GM12878 (cell line): ENCODE measurements around the gene RPA3. TPM values are rescaled to one million over a fixed set of nuclear protein-coding genes. Genes with fewer than 3 reads are reported as not detected.

ENCODE experiments used
- ATAC-seq: fragments of 200-7000 bp; cut with Tn5 transposase; 3 replicates; pipeline ENCODE4 v1.9.1; 2020; ENCODE audit warnings: mild to moderate bottlenecking, moderate library complexity
- BruUV-seq: library from RNA; stranded (reverse); fragments of 400-500 nt; replicated peaks from 2 replicates; lab custom pipeline; 2021; lab: Mats Ljungman, UMichigan
- CTCF ChIA-PET: fragments of 300-600 bp; sonication (Branson Sonifier 250); formaldehyde crosslinking; extraction: SDS; loops from one replicate; lab custom pipeline; 2021; ENCODE audit warnings: inconsistent platforms; lab: Yijun Ruan, JAX
- POLR2A ChIA-PET: fragments of 350-600 bp; formaldehyde crosslinking; extraction: SDS; loops from one replicate; lab custom pipeline; 2021; ENCODE audit warnings: inconsistent platforms; lab: Charles Lee
- RAD21 ChIA-PET: fragments of 300-600 bp; sonication (Branson Sonifier 250); formaldehyde crosslinking; loops from one replicate; lab custom pipeline; 2023; ENCODE audit warnings: antibody characterized with exemption; ENCODE audit not compliant: unreplicated experiment; lab: Charles Lee
- SMC1A ChIA-PET: fragments of 300-600 bp; sonication (Branson Sonifier 250); formaldehyde crosslinking; loops from one replicate; lab custom pipeline; 2023; ENCODE audit not compliant: unreplicated experiment, uncharacterized antibody; lab: Charles Lee
- DNase-seq: peaks from one replicate; pipeline ENCODE4 v3.0.0-alpha.2; 2011; ENCODE audit warnings: low read depth, low spot score
- FAIRE-seq: peaks from 3 replicates; lab custom pipeline; 2011; peaks lifted over from hg19 to GRCh38; lab: Jason Lieb, UNC
- H2AFZ ChIP-seq: 2 replicates; pipeline ENCODE4 v1.6.0; 2011; ENCODE audit warnings: low read depth, low read length, control low read depth; ENCODE audit not compliant: control insufficient read depth
- H3K27ac ChIP-seq: 2 replicates; pipeline ENCODE4 v1.5.1; 2011; ENCODE audit warnings: control low read depth; ENCODE audit not compliant: control insufficient read depth, insufficient read depth
- H3K27me3 ChIP-seq, 2 experiments: replicated peaks in 1 of 2; 2 replicates each; pipeline versions ENCODE4 v1.6.0 to v1.6.1; 2011; ENCODE audit warnings: low read length in 1 of 2; ENCODE audit not compliant: control insufficient read depth in 2 of 2, insufficient read depth in 2 of 2
- H3K36me3 ChIP-seq, 2 experiments: 2 replicates each; pipeline ENCODE4 v1.5.1; 2011; ENCODE audit warnings: low read length in 1 of 2; ENCODE audit not compliant: control insufficient read depth in 2 of 2, insufficient read depth in 2 of 2
- H3K4me1 ChIP-seq: 2 replicates; pipeline ENCODE4 v1.6.1; 2011; ENCODE audit warnings: mild to moderate bottlenecking, low read length, moderate library complexity, mixed read lengths; ENCODE audit not compliant: control insufficient read depth, insufficient read depth
- H3K4me2 ChIP-seq: 2 replicates; pipeline ENCODE4 v1.6.0; 2011; ENCODE audit warnings: control low read depth; ENCODE audit not compliant: control insufficient read depth, insufficient read depth
- H3K4me3 ChIP-seq: fragments of 200-600 bp; sonication (generic); 2 replicates; pipeline ENCODE4 v1.5.1; 2016
- H3K79me2 ChIP-seq: 2 replicates; pipeline ENCODE4 v1.6.0; 2011; ENCODE audit warnings: low read length; ENCODE audit not compliant: control insufficient read depth, insufficient read depth
- H3K9ac ChIP-seq: 2 replicates; pipeline ENCODE4 v1.8.0; 2011; ENCODE audit warnings: low read length, control low read depth, mixed read lengths; ENCODE audit not compliant: control insufficient read depth, insufficient read depth
- H3K9me3 ChIP-seq: replicated peaks from 3 replicates; pipeline ENCODE4 v1.5.1; 2011; ENCODE audit warnings: mild to moderate bottlenecking, low read length; ENCODE audit not compliant: control insufficient read depth, insufficient read depth
- H4K20me1 ChIP-seq: 2 replicates; pipeline ENCODE4 v1.6.0; 2011; ENCODE audit not compliant: control insufficient read depth, insufficient read depth
- ASH2L ChIP-seq: fragments of 300-600, 200-600 bp; sonication (generic); IDR thresholded peaks from 2 replicates; pipeline ENCODE4 v1.6.1; 2017; ENCODE audit warnings: low read depth, mild to moderate bottlenecking, borderline replicate concordance
- CHD2 ChIP-seq: IDR thresholded peaks from 2 replicates; pipeline ENCODE4 v1.6.1; 2011; ENCODE audit warnings: low read depth, low read length, improper control_type of control experiment, borderline replicate concordance
- E4F1 ChIP-seq: fragments of 450-650 bp; IDR thresholded peaks from 2 replicates; pipeline ENCODE4 v1.6.1; 2018; ENCODE audit warnings: borderline replicate concordance, mild to moderate bottlenecking; ENCODE audit not compliant: partially characterized antibody
- GABPA ChIP-seq: IDR thresholded peaks from 2 replicates; pipeline ENCODE4 v1.6.1; 2014; ENCODE audit warnings: antibody characterized with exemption, low read depth, mild to moderate bottlenecking, inconsistent platforms
- JUNB ChIP-seq: IDR thresholded peaks from 2 replicates; pipeline ENCODE4 v1.6.1; 2016; ENCODE audit warnings: antibody characterized with exemption, mild to moderate bottlenecking
- NFYA ChIP-seq: IDR thresholded peaks from 2 replicates; pipeline ENCODE4 v1.6.1; 2011; ENCODE audit warnings: low read depth, mild to moderate bottlenecking, low read length, improper control_type of control experiment, borderline replicate concordance
- NR2F1 ChIP-seq: fragments of 450-650 bp; conservative IDR thresholded peaks from 2 replicates; pipeline ENCODE4 v1.6.1; 2017; ENCODE audit warnings: mild to moderate bottlenecking
- USF2 ChIP-seq: IDR thresholded peaks from 2 replicates; pipeline ENCODE4 v1.6.1; 2011; ENCODE audit warnings: low read depth, low read length, improper control_type of control experiment, borderline replicate concordance
- ZZZ3 ChIP-seq: IDR thresholded peaks from 2 replicates; pipeline ENCODE4 v1.6.1; 2011; ENCODE audit warnings: low read depth; ENCODE audit not compliant: control insufficient read depth, insufficient read length
- WGBS: methylation state at CpG from one replicate; pipeline ENCODE4 v1.1.6; 2016; ENCODE audit warnings: low lambda C conversion rate; ENCODE audit not compliant: insufficient replicate concordance, insufficient coverage; ENCODE audit errors: missing lambda C conversion rate; 5-methylcytosine and 5-hydroxymethylcytosine counted together
- in situ Hi-C: fragments of 300-500 bp; cut with MboI; formaldehyde crosslinking; loops from 9 replicates; pipeline ENCODE4 v1.14.3; 2018; ENCODE audit warnings: mixed read lengths
- intact Hi-C: fragments of 100-400 bp; cut with micrococcal nuclease; formaldehyde crosslinking; loops from one replicate; pipeline ENCODE4 v1.14.2; 2022; ENCODE audit not compliant: unreplicated experiment
- polyA plus RNA-seq, 11 experiments: library from polyadenylated mRNA; depleted of rRNA in 4 of 11; unstranded in 6 of 11; stranded (reverse) in 5 of 11; fragments of >200 nt; fragmentation: Nextera tagmentation in 4 of 11; fragmentation: Illumina TruSeq in 1 of 11; extraction: Ambion mirVana in 4 of 11; extraction: Trizol in 1 of 11; gene quantifications; 1 replicate in 1 of 11; 2 replicates in 10 of 11; pipeline versions ENCODE4 v1.2.1 to v1.2.3, GENCODE V29; 2011 to 2016; ENCODE audit warnings: inconsistent platforms in 2 of 11, missing spikeins in 2 of 11, low read depth in 1 of 11
- total RNA-seq, 4 experiments: library from RNA; depleted of rRNA in 3 of 4; stranded (reverse); fragments of >200 nt in 3 of 4; fragmentation: Illumina TruSeq in 1 of 4; extraction: Trizol in 1 of 4; gene quantifications; 2 replicates each; pipeline versions ENCODE4 v1.2.1 to v1.2.3, GENCODE V29; 2013 to 2021
- TF ChIP-seq, protein P1 (sequence below): fragments of 450-650 bp; formaldehyde crosslinking; IDR thresholded peaks from 2 replicates; pipeline ENCODE4 v1.4.0; 2020; ENCODE audit warnings: mild to moderate bottlenecking, moderate library complexity
- TF ChIP-seq, protein P2 (sequence below): fragments of 450-650 bp; IDR thresholded peaks from 2 replicates; pipeline ENCODE4 v1.6.1; 2017; ENCODE audit warnings: borderline replicate concordance

RPA3 gene
- total and polyA plus RNA-seq, 10 of the 15 experiments (the other 5 are each of a cell fraction or from before 2014, with no cell fraction given), result 60.2 to 343 (median 112) TPM

DNA sequence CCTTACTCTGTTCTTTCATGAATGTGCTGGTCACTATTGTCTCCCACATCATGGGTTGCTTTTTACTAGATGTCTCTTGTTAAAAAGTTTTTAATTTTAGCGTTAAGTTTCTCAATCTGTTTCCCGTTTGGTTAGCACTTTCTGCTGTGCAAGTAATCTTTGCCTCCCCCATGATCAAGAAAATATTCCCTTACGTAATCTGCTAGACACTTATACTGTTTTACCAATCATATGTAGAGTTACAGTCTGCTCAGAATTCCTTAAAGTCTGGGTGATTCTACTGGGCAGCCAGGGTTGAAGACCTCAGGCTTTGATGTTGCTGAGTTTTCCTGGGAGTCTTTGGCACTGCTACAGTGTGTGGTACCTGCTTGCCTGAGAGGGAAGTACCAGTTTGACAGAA is 38.2 kb upstream of the RPA3 start:
- TF ChIP-seq ZZZ3, result no peak
- TF ChIP-seq CHD2, result no peak
- TF ChIP-seq JUNB, result no peak
- TF ChIP-seq, protein P1, sequence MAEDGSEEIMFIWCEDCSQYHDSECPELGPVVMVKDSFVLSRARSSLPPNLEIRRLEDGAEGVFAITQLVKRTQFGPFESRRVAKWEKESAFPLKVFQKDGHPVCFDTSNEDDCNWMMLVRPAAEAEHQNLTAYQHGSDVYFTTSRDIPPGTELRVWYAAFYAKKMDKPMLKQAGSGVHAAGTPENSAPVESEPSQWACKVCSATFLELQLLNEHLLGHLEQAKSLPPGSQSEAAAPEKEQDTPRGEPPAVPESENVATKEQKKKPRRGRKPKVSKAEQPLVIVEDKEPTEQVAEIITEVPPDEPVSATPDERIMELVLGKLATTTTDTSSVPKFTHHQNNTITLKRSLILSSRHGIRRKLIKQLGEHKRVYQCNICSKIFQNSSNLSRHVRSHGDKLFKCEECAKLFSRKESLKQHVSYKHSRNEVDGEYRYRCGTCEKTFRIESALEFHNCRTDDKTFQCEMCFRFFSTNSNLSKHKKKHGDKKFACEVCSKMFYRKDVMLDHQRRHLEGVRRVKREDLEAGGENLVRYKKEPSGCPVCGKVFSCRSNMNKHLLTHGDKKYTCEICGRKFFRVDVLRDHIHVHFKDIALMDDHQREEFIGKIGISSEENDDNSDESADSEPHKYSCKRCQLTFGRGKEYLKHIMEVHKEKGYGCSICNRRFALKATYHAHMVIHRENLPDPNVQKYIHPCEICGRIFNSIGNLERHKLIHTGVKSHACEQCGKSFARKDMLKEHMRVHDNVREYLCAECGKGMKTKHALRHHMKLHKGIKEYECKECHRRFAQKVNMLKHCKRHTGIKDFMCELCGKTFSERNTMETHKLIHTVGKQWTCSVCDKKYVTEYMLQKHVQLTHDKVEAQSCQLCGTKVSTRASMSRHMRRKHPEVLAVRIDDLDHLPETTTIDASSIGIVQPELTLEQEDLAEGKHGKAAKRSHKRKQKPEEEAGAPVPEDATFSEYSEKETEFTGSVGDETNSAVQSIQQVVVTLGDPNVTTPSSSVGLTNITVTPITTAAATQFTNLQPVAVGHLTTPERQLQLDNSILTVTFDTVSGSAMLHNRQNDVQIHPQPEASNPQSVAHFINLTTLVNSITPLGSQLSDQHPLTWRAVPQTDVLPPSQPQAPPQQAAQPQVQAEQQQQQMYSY (CRISPR knock-in tag), result no peak
- no peak for TF ChIP-seq E4F1
- no peak for TF ChIP-seq NFYA
- no peak for TF ChIP-seq USF2
- TF ChIP-seq GABPA, result no peak
- TF ChIP-seq NR2F1, result no peak
- TF ChIP-seq ASH2L, result no peak
- TF ChIP-seq, protein P2, sequence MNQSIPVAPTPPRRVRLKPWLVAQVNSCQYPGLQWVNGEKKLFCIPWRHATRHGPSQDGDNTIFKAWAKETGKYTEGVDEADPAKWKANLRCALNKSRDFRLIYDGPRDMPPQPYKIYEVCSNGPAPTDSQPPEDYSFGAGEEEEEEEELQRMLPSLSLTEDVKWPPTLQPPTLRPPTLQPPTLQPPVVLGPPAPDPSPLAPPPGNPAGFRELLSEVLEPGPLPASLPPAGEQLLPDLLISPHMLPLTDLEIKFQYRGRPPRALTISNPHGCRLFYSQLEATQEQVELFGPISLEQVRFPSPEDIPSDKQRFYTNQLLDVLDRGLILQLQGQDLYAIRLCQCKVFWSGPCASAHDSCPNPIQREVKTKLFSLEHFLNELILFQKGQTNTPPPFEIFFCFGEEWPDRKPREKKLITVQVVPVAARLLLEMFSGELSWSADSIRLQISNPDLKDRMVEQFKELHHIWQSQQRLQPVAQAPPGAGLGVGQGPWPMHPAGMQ, result no peak
- ChIA-PET RAD21 (interaction anchor here (0.9 to 7.9 kb wide), 2 partner anchors 75 to 214 kb away, joined by 3 to 148 read pairs; no protein-coding TSS in a partner anchor), POLR2A (interaction anchor here (1.1 to 1.2 kb wide), 2 partner anchors 11 kb away, joined by 3 read pairs; no protein-coding TSS in a partner anchor), SMC1A (interaction anchor here (1.2 to 8.8 kb wide), 11 partner anchors 8 to 458 kb away, joined by 3 to 218 read pairs (median 6); no protein-coding TSS in a partner anchor), CTCF (interaction anchor here (8.7 kb wide), 1 partner anchor 76 kb away, joined by 179 read pairs; no protein-coding TSS in a partner anchor)
- no peak for DNase-seq
- WGBS, result 96% methylated on average over 3 of the region's 3 CpGs
- Histone ChIP-seq H4K20me1 (no peaks in the 10 kb centered on the region), H3K27me3 (no peaks in the 10 kb centered on the region), H3K9me3 (no peaks in the 10 kb centered on the region), H2AFZ (no peak overlapping the region), H3K79me2 (no peaks in the 10 kb centered on the region), H3K4me2 (no peak overlapping the region), H3K36me3 (no peaks in the 10 kb centered on the region), H3K27ac (no peak overlapping the region), H3K9ac (no peak overlapping the region), H3K4me1 (peaks cover 2% of the 10 kb centered on the region), H3K4me3 (no peak overlapping the region)
- intact Hi-C loops, result no loop called here
- no peak for FAIRE-seq
- in situ Hi-C loops, result no loop called here
- no peak for ATAC-seq
- no TSS peak for BruUV-seq
